ENCODE data around the gene SH2D2A.
"Not testable (repeated sequence)": the region's sequence is repeated elsewhere in the genome, so short reads cannot be mapped to it uniquely, and the experiment has no call there.

Gene SH2D2A

DNA sequence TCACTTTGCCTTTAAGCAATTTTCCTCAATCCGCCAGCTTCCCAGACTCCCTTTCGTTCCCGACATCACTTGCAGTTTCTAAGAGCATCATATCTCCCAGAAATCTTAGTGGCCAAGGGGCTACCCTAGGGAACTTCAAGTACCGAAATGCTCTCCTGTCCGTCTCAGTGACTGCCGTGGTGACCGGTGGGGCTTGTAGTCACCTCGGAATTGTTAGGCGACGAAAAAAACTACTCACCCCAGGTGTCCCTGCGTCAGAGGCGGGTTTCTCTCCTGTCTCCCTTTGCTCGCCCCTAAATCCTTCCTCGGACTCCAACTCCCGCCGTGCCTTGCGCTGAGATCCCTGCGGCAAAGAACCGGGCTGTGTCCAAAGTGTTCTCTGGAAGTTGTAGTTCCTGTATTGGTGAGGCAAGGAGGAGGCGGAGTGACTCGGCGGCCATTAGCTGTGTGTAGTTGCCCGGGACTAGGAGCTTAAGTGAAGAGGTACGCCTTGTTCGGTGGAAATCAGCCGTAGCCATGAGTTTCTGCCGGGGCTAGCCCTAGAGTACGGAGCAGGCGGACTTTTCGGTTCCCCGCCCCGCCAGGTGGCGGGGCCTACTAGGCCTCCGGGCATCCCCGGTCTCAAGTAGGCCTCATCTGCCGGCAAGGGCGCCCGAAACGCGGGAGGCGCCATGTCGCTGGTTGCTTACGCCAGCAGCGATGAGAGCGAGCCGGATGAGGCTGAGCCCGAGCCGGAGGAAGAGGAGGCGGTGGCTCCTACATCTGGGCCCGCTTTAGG is 49.4 kb downstream of the SH2D2A start, which contains the start of gene PRCC:
Gene PRCC (plus strand): TSS at position 435 of the 778 bp plus-strand sequence. CDS start 237 bp downstream, at position 672.
- DNase-seq, result peak; percentile 100

DNA sequence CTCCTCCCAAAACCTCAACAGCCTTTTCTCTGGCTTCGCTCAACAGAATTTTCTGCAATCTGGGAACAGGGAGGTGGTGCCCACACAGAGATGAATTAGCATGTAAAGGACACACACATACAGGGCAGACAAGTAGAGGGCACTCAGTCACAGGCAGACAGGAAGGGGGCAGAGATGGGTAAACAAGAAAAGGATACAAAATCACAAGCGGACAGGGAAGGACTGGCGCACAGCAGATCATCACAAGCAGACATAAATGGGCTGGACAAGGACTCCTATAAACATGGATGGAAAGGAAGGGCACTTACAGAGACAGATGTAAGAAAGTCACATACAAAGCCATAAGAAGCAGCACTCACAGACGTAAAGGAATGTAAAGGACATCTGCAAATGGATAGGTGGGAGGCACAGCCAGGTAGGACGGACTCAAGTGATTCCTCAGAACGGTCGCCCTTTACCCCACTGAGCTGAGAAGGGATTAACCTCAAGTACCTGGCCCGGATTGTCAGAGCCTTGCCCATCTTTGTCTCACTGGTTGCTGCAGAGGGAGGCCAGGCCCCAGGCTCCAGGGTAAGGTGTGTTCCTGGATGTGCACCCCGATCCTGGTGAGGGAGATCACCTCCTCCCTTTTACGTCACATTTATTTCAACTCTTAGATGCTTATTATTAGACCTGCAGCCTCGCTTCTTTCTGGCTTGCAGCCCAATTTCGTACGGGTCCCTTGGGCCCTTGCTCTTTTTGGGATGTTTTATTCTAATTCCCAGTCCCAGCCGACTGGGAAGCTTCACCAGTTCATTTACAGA is 50.1 kb downstream of the SH2D2A start:
- no peak for DNase-seq

DNA sequence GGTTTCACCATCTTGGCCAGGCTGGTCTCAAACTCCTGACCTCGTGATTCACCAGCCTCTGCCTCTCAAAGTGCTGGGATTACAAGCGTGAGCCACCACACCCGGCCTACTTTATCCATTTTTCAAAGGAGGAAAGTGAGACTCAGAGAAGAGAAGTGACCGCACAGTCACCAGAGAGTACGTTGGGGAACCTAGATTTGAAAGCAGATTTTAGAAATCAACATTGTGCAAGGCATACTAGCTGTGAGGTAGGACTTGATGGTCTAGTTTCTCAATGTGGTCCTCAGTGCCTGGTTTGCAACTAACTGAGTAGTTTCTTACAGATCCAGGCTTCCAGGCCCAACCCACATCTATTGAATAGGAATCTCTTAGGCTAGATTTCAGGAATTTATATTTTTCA is 51.0 kb downstream of the SH2D2A start:
- DNase-seq, result no peak

DNA sequence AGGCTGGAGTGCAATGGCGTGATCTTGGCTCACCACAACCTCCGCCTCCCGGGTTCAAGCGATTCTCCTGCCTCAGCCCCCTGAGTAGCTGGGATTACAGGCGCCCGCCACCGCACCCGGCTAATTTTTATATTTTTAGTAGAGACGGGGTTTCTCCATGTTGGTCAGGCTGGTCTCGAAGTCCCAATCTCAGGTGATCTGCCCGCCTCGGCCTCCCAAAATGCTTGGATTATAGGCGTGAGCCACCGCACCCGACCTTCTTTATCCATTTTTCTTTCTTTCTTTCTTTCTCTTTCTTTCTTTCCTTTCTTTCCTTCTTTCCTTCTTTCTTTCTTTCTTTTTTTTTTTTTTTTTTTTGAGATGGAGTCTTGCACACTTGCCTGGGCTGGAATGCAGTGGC is 51.5 kb downstream of the SH2D2A start:
- not testable (repeated sequence) for DNase-seq

DNA sequence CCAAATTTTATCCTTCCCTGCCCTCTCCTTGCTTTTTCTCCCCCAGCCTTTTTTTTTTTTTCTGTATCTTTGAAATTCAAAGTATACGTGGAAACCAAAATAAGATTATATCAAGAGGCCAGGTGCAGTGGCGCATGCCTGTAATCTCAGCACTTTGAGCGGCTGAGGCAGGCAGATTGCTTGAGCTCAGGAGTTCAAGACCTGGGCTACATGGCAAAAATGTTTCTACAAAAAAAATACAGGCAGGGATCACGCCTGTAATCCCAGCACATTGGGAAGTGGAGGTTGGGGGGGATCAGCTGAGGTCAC is 55.9 kb downstream of the SH2D2A start:
- no peak for DNase-seq

DNA sequence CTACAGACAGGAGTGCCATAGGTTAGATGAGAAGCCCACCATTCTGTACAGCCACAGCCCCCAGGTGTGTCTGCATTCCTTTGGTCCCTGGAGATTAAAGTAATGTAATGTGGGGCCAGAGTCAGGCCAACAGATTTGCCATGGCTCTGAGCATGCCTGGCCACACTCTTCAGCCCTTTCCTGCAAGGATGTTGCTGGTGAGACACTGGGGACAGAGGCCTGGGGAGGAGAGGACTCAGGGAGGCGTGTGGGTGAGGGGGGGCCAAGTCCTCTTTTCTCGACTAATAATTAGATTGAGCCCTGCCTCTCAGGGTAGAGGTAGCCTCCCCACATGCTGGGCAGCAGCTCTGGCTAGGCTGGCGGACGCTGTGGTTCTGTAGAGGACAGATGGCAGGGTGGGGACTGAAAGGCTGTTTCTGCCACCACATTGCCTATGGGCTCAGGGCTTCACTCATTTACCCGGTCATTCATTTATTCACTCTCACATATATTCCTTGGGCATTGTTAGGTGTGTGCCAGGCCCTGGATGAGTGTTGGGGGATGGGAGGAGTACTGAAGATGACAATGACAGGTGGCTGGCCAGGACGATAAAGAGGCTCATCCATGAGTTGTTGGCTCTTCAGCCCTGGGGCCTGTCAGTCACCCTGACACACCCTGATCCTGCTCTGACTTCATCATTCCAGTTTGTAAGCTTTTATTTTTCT is 56.4 kb downstream of the SH2D2A start:
- peak; percentile 68 for DNase-seq

DNA sequence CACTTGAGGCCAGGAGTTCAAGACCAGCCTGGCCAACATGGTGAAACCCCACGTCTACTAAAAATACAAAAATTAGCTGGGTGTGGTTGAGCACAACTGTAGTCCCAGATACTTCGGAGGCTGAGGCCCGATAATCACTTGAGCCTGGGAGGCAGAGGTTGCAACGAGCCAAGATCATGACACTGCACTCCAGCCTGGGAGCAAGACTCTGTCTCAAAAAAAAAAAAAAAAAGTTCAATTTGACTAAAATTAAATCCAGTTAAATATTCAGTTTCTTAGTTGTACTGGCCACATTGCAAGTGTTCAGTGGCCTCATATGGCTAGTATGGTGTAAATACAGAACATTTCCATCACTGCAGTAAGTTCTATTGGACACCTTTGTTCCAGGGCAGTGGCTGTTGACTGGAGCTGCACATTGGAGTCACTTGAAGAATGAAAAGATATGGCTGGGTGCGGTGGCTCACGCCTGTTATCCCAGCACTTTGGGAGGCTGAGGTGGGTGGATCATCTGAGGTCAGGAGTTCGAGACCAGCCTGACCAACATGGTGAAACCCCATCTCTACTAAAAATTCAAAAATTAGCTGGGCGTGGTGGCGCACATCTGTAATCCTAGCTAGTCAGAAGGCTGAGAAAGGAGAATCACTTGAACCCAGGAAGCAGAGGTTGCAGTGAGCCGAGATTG is 58.9 kb downstream of the SH2D2A start:
- DNase-seq, result not testable (repeated sequence)

DNA sequence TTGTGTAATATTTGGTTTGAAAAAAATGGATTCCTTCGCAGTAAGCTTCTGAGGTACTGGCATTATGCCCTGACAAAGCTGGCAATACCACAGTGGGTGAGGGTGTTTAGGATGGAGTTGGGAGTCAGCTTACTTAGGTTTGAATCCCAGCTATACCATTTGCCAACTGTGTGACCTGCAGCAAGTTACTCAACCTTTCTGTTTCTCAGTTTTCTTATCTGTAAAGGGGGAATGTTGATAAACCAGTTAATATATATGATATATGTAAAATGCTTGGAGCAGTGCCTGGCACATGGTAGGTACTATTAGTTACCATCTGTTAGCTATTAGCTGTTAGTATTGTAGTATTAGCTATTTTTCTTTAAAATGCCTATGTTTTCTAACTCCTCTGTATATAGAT is 60.3 kb downstream of the SH2D2A start:
- no peak for DNase-seq

Measured in NCI-H187 treated with DMSO at 0.1 percent for 48 hours (cell line).